ENCODE data around the gene GJC2. TPM values are rescaled to one million over a fixed set of nuclear protein-coding genes. Genes with fewer than 3 reads are reported as not detected.

Gene GJC2
- polyA plus RNA-seq, 2 of the 4 experiments (the other 2 are of a cell fraction), result 0.09 to 0.48 TPM

DNA sequence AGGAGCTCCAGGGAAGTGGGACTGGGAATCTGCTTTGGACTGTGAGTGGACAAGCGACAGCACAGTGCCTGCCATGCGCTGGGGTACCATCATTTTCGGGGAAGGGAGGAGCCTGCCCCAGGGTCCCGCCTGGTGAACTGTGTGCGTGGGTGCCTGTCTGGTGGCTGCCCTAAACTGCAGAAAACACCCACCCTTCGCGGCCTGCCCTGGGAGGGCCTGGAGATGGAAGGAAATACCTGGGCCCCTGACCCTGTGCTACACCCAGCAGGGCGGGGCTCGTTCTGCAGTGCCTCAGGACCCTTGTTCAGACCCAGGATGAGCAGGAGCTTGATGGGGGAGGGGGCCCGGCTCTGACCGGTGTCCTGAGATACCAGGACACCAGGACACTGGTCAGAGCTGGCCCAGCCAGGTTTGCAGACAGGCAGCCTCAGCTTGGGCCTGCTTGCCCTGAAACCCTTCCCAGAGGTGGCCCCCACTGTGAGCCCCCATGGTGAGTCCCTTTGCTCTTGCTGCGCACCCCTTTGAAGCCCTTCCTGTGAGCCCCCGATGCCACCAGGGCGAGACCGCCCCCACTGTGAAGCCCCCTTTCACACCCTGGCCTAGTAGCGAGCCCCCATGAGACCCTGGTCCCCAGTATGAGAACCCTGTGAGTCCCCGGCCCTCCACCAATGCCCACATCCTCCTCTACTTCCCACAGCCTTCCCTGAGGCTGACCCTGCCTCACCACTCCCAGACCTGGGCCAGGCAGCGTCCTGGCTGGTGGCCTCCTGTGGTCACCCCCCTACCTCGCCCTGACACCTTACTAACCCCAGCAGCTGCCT, 2.6 kb downstream of the GJC2 start:
- no peak overlapping the region for H3K4me3 ChIP-seq
- ChIA-PET POLR2A (interaction anchor here (4.0 kb wide), 1 partner anchor 13 kb away, joined by 35 read pairs; the partner anchor contains the start of gene IBA57), CTCF (interaction anchor here (1.5 to 8.2 kb wide), 3 partner anchors 13 to 22 kb away, joined by 4 to 89 read pairs (median 5); partner anchors contain the start of gene IBA57)
- no peak for ATAC-seq
- no peak overlapping the region for H3K4me2 ChIP-seq
- WGBS (ENCODE audit: missing lambda C conversion rate), result 79% methylated on average over 14 of the region's 19 CpGs
- H3K9me3 ChIP-seq, result no peaks in the 10 kb centered on the region
- no peak overlapping the region for H3K27ac ChIP-seq
- no peak for DNase-seq (ENCODE audit: low read depth in 1 of 2, low spot score in 1 of 2)
- TF ChIP-seq, protein P1, sequence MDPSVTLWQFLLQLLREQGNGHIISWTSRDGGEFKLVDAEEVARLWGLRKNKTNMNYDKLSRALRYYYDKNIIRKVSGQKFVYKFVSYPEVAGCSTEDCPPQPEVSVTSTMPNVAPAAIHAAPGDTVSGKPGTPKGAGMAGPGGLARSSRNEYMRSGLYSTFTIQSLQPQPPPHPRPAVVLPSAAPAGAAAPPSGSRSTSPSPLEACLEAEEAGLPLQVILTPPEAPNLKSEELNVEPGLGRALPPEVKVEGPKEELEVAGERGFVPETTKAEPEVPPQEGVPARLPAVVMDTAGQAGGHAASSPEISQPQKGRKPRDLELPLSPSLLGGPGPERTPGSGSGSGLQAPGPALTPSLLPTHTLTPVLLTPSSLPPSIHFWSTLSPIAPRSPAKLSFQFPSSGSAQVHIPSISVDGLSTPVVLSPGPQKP (IDR thresholded peaks at IDR 0.05; ENCODE audit: low read depth, low read length), result no peak
- no peak for TF ChIP-seq FOSL2 (IDR thresholded peaks at IDR 0.05)
- TF ChIP-seq FOSL2 (CRISPR knock-in tag; IDR thresholded peaks at IDR 0.05), result no peak
- no peak for TF ChIP-seq GATA3 (IDR thresholded peaks at IDR 0.05; ENCODE audit: borderline replicate concordance)
- TF ChIP-seq, protein P2, sequence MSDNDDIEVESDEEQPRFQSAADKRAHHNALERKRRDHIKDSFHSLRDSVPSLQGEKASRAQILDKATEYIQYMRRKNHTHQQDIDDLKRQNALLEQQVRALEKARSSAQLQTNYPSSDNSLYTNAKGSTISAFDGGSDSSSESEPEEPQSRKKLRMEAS (IDR thresholded peaks at IDR 0.05), result no peak
- TF ChIP-seq POLR2AphosphoS2 (conservative IDR thresholded peaks at IDR 0.05; ENCODE audit: low read length), result no peak
- TF ChIP-seq HEYL (CRISPR knock-in tag; IDR thresholded peaks at IDR 0.05), result no peak
- H3K4me1 ChIP-seq, result peaks cover 5% of the 10 kb centered on the region; the same call in 1 of the 3 replicates
- no peak for FAIRE-seq

DNA sequence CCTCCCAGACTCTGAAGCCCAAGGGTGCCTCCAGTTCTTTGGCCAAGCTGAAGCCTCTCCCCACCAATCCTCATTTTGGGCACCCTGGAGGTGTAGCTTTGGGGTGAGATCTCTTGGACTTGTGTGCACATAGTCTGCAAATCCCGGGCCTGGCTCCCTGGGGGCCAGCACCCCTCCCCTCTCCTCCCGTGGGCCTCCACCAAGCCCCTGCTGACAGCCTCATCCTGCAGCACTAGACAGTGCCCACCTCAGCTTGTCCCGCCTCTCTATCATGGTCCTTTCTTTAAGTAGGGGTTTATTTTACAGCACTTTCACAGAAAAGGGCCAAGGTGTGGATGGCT, 3.2 kb downstream of the GJC2 start:
- FAIRE-seq (no peak), DNase-seq (ENCODE audit: low read depth in 1 of 2, low spot score in 1 of 2) (no peak), ATAC-seq (no peak)
- Histone ChIP-seq H3K4me2 (no peak overlapping the region), H3K9me3 (no peaks in the 10 kb centered on the region), H3K27ac (no peak overlapping the region), H3K4me3 (no peak overlapping the region), H3K4me1 (peaks cover 5% of the 10 kb centered on the region; the same call in 1 of the 3 replicates)
- TF ChIP-seq ZC3H11A (IDR thresholded peaks at IDR 0.05) (no peak), KDM1A (IDR thresholded peaks at IDR 0.05; ENCODE audit: low read depth) (no peak), HOXB13 (CRISPR knock-in tag; IDR thresholded peaks at IDR 0.05; ENCODE audit: low read depth) (no peak), ZNF302 (CRISPR knock-in tag; IDR thresholded peaks at IDR 0.05) (no peak), HOXA7 (CRISPR knock-in tag; IDR thresholded peaks at IDR 0.05) (no peak), EP300 (IDR thresholded peaks at IDR 0.05) (no peak), RARB (CRISPR knock-in tag; IDR thresholded peaks at IDR 0.05) (no peak), FOXS1 (CRISPR knock-in tag; IDR thresholded peaks at IDR 0.05) (no peak), GATA3 (IDR thresholded peaks at IDR 0.05; ENCODE audit: borderline replicate concordance) (no peak), HOXB5 (CRISPR knock-in tag; IDR thresholded peaks at IDR 0.05) (no peak)
- TF ChIP-seq, protein P3, sequence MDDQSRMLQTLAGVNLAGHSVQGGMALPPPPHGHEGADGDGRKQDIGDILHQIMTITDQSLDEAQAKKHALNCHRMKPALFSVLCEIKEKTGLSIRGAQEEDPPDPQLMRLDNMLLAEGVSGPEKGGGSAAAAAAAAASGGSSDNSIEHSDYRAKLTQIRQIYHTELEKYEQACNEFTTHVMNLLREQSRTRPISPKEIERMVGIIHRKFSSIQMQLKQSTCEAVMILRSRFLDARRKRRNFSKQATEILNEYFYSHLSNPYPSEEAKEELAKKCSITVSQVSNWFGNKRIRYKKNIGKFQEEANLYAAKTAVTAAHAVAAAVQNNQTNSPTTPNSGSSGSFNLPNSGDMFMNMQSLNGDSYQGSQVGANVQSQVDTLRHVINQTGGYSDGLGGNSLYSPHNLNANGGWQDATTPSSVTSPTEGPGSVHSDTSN (IDR thresholded peaks at IDR 0.05), result no peak
- TF ChIP-seq, protein P4, sequence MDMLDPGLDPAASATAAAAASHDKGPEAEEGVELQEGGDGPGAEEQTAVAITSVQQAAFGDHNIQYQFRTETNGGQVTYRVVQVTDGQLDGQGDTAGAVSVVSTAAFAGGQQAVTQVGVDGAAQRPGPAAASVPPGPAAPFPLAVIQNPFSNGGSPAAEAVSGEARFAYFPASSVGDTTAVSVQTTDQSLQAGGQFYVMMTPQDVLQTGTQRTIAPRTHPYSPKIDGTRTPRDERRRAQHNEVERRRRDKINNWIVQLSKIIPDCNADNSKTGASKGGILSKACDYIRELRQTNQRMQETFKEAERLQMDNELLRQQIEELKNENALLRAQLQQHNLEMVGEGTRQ (IDR thresholded peaks at IDR 0.05), result no peak
- TF ChIP-seq, protein P1 (IDR thresholded peaks at IDR 0.05; ENCODE audit: low read depth, low read length), result no peak
- TF ChIP-seq, protein P5, sequence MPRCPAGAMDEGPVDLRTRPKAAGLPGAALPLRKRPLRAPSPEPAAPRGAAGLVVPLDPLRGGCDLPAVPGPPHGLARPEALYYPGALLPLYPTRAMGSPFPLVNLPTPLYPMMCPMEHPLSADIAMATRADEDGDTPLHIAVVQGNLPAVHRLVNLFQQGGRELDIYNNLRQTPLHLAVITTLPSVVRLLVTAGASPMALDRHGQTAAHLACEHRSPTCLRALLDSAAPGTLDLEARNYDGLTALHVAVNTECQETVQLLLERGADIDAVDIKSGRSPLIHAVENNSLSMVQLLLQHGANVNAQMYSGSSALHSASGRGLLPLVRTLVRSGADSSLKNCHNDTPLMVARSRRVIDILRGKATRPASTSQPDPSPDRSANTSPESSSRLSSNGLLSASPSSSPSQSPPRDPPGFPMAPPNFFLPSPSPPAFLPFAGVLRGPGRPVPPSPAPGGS (IDR thresholded peaks at IDR 0.05), result no peak
- POLR2A ChIA-PET, result interaction anchor here (4.0 kb wide), 1 partner anchor 12 kb away, joined by 35 read pairs; the partner anchor contains the start of gene IBA57
- CTCF ChIA-PET, result interaction anchor here (8.2 kb wide), 1 partner anchor 13 kb away, joined by 89 read pairs; the partner anchor contains the start of gene IBA57
- WGBS (ENCODE audit: missing lambda C conversion rate), result 79% methylated on average over 3 of the region's 3 CpGs

Data from A549 (cell line).